Calu3 (cell line): ENCODE data around the gene OR6N2. TPM values are rescaled to one million over a fixed set of nuclear protein-coding genes. Genes with fewer than 3 reads are reported as not detected.

Source experiments
- BruUV-seq: library from RNA; stranded (reverse); fragments of 400-500 nt; replicated peaks from 2 replicates; lab custom pipeline; 2021; lab: Mats Ljungman, UMichigan
- CTCF ChIA-PET: fragments of 300-600 bp; sonication (Branson Sonifier 250); formaldehyde crosslinking; loops from one replicate; lab custom pipeline; 2022; ENCODE audit warnings: antibody characterized with exemption; lab: Charles Lee
- DNase-seq: peaks from one replicate; pipeline ENCODE4 v3.0.0; 2022
- H3K27ac Mint-ChIP-seq: one replicate; pipeline ENCODE4 v1.8.0; 2022; ENCODE audit warnings: mixed read lengths; ENCODE audit not compliant: unreplicated experiment
- H3K27me3 Mint-ChIP-seq: one replicate; pipeline ENCODE4 v1.8.0; 2022; ENCODE audit warnings: mixed read lengths; ENCODE audit not compliant: unreplicated experiment
- H3K36me3 Mint-ChIP-seq: one replicate; pipeline ENCODE4 v1.8.0; 2022; ENCODE audit warnings: mild to moderate bottlenecking, moderate library complexity, mixed read lengths; ENCODE audit not compliant: insufficient read depth, unreplicated experiment
- H3K4me1 Mint-ChIP-seq: one replicate; pipeline ENCODE4 v1.8.0; 2022; ENCODE audit warnings: mild to moderate bottlenecking, low read depth, mixed read lengths; ENCODE audit not compliant: unreplicated experiment
- H3K4me3 Mint-ChIP-seq: one replicate; pipeline ENCODE4 v1.8.0; 2022; ENCODE audit warnings: mild to moderate bottlenecking, low read depth, moderate library complexity, mixed read lengths; ENCODE audit not compliant: unreplicated experiment
- H3K9me3 Mint-ChIP-seq: one replicate; pipeline ENCODE4 v1.8.0; 2022; ENCODE audit warnings: low read depth, mixed read lengths; ENCODE audit not compliant: unreplicated experiment
- CTCF ChIP-seq: fragments of 200-600 bp; IDR thresholded peaks from one replicate; pipeline ENCODE4 v1.8.0; 2022; ENCODE audit warnings: antibody characterized with exemption; ENCODE audit not compliant: unreplicated experiment
- intact Hi-C: fragments of 100-400 bp; cut with micrococcal nuclease; formaldehyde crosslinking; loops from one replicate; pipeline ENCODE4 v1.10.0; 2022; ENCODE audit not compliant: unreplicated experiment
- total RNA-seq: library from RNA; stranded (reverse); gene quantifications from 2 replicates; pipeline ENCODE4 v1.2.3, GENCODE V29; 2022

Gene OR6N2
- total RNA-seq, 1 experiment from 2014 or later = not detected

GRCh38 chr1:158818975-158819431 is 38.0 kb upstream of the OR6N2 start:
- H3K36me3 Mint-ChIP-seq = no peaks in the 10 kb centered on the region
- H3K4me1 Mint-ChIP-seq = no peaks in the 10 kb centered on the region
- no TSS peak for BruUV-seq
- H3K4me3 Mint-ChIP-seq = no peak overlapping the region
- intact Hi-C loops = no loop called here
- no peak for DNase-seq
- TF ChIP-seq CTCF = no peak
- CTCF ChIA-PET = no interaction called here
- peaks cover 7% of the 10 kb centered on the region for H3K9me3 Mint-ChIP-seq
- peaks cover 8% of the 10 kb centered on the region for H3K27me3 Mint-ChIP-seq
- no peak overlapping the region for H3K27ac Mint-ChIP-seq

DNA sequence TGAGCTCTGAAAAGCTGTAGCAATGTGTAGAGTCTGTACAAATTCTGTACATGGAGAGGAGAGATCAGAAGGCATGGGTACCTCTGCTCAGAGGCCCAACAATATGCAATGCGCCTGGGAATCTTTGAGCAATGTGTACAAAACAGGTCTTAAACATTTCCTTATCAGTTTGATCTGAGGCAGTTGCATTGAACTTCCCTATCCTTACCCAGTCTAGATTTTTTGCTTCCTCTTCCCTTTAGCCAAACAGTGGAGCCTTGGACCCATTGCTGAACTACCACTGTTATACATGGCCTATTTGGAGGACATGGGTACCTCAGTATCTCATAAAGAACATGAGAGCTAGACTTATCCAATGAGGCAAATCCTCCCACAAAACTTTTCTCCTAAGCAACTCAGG is 37.6 kb upstream of the OR6N2 start:
- Mint-ChIP-seq H3K27me3 (peaks cover 8% of the 10 kb centered on the region), H3K27ac (no peak overlapping the region), H3K4me3 (no peak overlapping the region), H3K4me1 (no peaks in the 10 kb centered on the region), H3K9me3 (peaks cover 6% of the 10 kb centered on the region), H3K36me3 (no peaks in the 10 kb centered on the region)
- DNase-seq = no peak
- intact Hi-C loops = no loop called here
- TF ChIP-seq CTCF = no peak
- CTCF ChIA-PET = no interaction called here
- no TSS peak for BruUV-seq

GRCh38 chr1:158814970-158815369 is 34.0 kb upstream of the OR6N2 start:
- CTCF ChIA-PET = no interaction called here
- no TSS peak for BruUV-seq
- no peaks in the 10 kb centered on the region for H3K4me1 Mint-ChIP-seq
- no peak overlapping the region for H3K27ac Mint-ChIP-seq
- H3K36me3 Mint-ChIP-seq = no peaks in the 10 kb centered on the region
- peaks cover 27% of the 10 kb centered on the region for H3K27me3 Mint-ChIP-seq
- no peak for DNase-seq
- H3K4me3 Mint-ChIP-seq = no peak overlapping the region
- TF ChIP-seq CTCF = no peak
- peaks cover 2% of the 10 kb centered on the region for H3K9me3 Mint-ChIP-seq
- intact Hi-C loops = no loop called here

DNA sequence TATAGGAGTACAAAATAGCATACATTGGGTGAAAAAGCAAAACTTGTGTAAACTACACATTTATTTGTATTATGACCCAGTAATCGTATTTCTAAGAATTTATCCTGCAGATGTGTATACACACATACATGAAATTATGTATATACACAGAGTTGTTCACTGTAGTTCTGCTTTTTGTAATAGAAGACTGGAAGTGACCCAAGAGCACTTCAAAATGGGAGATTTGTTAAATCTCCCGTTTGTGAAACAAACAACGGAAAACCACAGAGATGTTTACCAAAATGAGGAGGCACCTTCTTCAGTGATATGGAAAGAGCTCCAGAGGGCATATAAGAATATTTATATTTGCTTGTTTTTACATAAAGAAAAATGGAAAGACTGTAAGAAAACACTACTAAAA is 32.2 kb upstream of the OR6N2 start:
- no peak overlapping the region for H3K4me3 Mint-ChIP-seq
- no peak for TF ChIP-seq CTCF
- H3K9me3 Mint-ChIP-seq = no peaks in the 10 kb centered on the region
- CTCF ChIA-PET = no interaction called here
- peaks cover 33% of the 10 kb centered on the region for H3K27me3 Mint-ChIP-seq
- intact Hi-C loops = no loop called here
- no peaks in the 10 kb centered on the region for H3K36me3 Mint-ChIP-seq
- no peak overlapping the region for H3K27ac Mint-ChIP-seq
- H3K4me1 Mint-ChIP-seq = no peaks in the 10 kb centered on the region
- BruUV-seq = no TSS peak
- no peak for DNase-seq
